ENCODE results near the gene LILRB5. TPM values are rescaled to one million over a fixed set of nuclear protein-coding genes. Genes with fewer than 3 reads are reported as not detected.
"Not testable (repeated sequence)": the region's sequence is repeated elsewhere in the genome, so short reads cannot be mapped to it uniquely, and the experiment has no call there.

The LILRB5 gene
- total RNA-seq, 1 donor from 2014 or later: 0.38 TPM

DNA sequence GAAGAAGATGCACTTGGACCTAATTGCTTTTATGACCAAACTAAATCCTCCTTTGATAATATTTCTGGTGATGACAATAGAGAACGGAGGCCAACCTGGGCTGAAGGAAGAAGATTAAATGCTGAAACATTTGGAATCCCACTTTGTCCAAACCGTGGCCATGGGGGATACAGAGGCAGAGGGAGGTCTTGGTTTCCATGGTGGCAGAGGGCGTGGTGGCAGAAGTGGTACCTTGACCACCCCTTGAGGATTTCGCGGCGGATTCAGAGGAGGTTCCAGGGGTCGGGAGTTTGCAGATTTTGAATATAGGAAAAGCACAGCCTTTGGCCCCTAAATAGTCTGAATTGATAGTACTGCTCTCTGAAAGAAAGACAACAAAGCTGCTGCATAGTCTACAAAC, 27.0 kb downstream of the LILRB5 start:
- intact Hi-C loops (cut with micrococcal nuclease): loop anchor here (2.0 to 10.0 kb wide), 3 partner anchors 387 to 1035 kb away; partner anchors contain the start of gene ZNF665
- POLR2A ChIA-PET: no interaction called here
- ATAC-seq (ENCODE audit: low read depth) (no peak), DNase-seq (no peak)
- Mint-ChIP-seq H3K36me3 (ENCODE audit: low read depth) (no peaks in the 10 kb centered on the region), H3K27me3 (peaks cover 39% of the 10 kb centered on the region), H3K9me3 (no peaks in the 10 kb centered on the region), H3K4me1 (peaks cover 6% of the 10 kb centered on the region), H3K27ac (no peak overlapping the region), H3K4me3 (no peak overlapping the region)
- CTCF ChIA-PET: interaction anchor here (0.6 kb wide), 1 partner anchor 76 kb away, joined by 3 read pairs; no protein-coding TSS in a partner anchor
- TF ChIP-seq, protein P1, sequence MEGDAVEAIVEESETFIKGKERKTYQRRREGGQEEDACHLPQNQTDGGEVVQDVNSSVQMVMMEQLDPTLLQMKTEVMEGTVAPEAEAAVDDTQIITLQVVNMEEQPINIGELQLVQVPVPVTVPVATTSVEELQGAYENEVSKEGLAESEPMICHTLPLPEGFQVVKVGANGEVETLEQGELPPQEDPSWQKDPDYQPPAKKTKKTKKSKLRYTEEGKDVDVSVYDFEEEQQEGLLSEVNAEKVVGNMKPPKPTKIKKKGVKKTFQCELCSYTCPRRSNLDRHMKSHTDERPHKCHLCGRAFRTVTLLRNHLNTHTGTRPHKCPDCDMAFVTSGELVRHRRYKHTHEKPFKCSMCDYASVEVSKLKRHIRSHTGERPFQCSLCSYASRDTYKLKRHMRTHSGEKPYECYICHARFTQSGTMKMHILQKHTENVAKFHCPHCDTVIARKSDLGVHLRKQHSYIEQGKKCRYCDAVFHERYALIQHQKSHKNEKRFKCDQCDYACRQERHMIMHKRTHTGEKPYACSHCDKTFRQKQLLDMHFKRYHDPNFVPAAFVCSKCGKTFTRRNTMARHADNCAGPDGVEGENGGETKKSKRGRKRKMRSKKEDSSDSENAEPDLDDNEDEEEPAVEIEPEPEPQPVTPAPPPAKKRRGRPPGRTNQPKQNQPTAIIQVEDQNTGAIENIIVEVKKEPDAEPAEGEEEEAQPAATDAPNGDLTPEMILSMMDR (IDR thresholded peaks at IDR 0.05): no peak

DNA sequence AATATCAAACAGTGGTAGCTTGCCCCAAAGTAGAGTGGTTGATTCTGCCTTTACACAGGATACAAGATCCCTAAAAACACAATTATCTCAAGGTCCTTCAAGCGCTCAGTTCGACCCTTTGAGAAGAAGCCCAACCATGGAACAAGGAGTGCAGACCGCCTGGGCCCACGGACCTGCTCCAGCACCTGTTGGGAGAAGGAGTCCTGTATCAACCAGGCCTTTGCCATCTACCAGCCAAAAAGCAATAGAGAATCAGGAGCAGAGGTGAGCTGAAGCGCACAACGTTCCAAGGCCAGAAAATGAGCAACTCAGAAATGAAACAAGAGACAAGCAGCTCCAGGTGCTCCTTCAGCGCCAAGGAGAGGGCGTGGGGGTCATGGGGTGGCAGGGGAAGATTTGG, 27.9 kb downstream of the LILRB5 start:
- no peak for DNase-seq
- H3K9me3 Mint-ChIP-seq: no peaks in the 10 kb centered on the region
- TF ChIP-seq, protein P1 (IDR thresholded peaks at IDR 0.05): no peak
- peaks cover 6% of the 10 kb centered on the region for H3K4me1 Mint-ChIP-seq
- H3K36me3 Mint-ChIP-seq (ENCODE audit: low read depth): no peaks in the 10 kb centered on the region
- peaks cover 33% of the 10 kb centered on the region for H3K27me3 Mint-ChIP-seq
- no peak for ATAC-seq (ENCODE audit: low read depth)
- intact Hi-C loops (cut with micrococcal nuclease): no loop called here
- no peak overlapping the region for H3K4me3 Mint-ChIP-seq
- H3K27ac Mint-ChIP-seq: no peak overlapping the region
- POLR2A ChIA-PET: interaction anchor here (0.6 to 1.5 kb wide), 2 partner anchors 54 to 92 kb away, joined by 3 to 5 read pairs; partner anchors contain the start of gene CNOT3
- CTCF ChIA-PET: no interaction called here

GRCh38 chr19:54224619-54225018, 32.5 kb downstream of the LILRB5 start:
- H3K4me1 Mint-ChIP-seq; H3K4me3 Mint-ChIP-seq; CTCF ChIA-PET; intact Hi-C loops (cut with micrococcal nuclease); POLR2A ChIA-PET; ATAC-seq (ENCODE audit: low read depth); H3K9me3 Mint-ChIP-seq; H3K36me3 Mint-ChIP-seq (ENCODE audit: low read depth); H3K27ac Mint-ChIP-seq; DNase-seq: not testable (repeated sequence)
- peaks cover 18% of the 10 kb centered on the region for H3K27me3 Mint-ChIP-seq

DNA sequence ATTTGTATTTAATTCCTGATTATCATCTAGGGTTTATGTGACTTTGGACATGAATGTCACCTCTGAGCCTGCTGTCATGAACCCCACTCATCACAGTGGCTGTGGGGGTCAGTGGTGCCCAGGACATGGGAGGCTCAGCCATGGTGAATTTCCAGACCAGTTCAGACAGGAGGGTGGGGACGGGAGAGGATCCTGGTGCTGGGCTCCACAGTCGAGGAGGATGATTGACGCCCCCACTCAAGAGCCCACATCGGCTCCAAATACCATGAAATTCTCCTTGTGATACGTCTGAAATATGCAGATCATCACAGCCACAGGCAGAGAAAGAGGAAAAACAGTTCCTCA, 33.2 kb downstream of the LILRB5 start:
- H3K27ac Mint-ChIP-seq; H3K9me3 Mint-ChIP-seq; CTCF ChIA-PET; H3K4me1 Mint-ChIP-seq; POLR2A ChIA-PET; H3K4me3 Mint-ChIP-seq; ATAC-seq (ENCODE audit: low read depth); DNase-seq; H3K36me3 Mint-ChIP-seq (ENCODE audit: low read depth); intact Hi-C loops (cut with micrococcal nuclease): not testable (repeated sequence)
- peaks cover 14% of the 10 kb centered on the region for H3K27me3 Mint-ChIP-seq

GRCh38 chr19:54223277-54223936, 33.7 kb downstream of the LILRB5 start:
- H3K27ac Mint-ChIP-seq; H3K4me3 Mint-ChIP-seq; H3K9me3 Mint-ChIP-seq; ATAC-seq (ENCODE audit: low read depth); DNase-seq; H3K36me3 Mint-ChIP-seq (ENCODE audit: low read depth); H3K4me1 Mint-ChIP-seq; POLR2A ChIA-PET; intact Hi-C loops (cut with micrococcal nuclease); CTCF ChIA-PET: not testable (repeated sequence)
- H3K27me3 Mint-ChIP-seq: peaks cover 12% of the 10 kb centered on the region

GRCh38 chr19:54222474-54223276, 34.4 kb downstream of the LILRB5 start, which contains the start of gene LILRB3:
LILRB3 (minus strand) TSS chr19:54223007; CDS start chr19:54222976, 31 bp downstream.
- H3K4me3 Mint-ChIP-seq; H3K4me1 Mint-ChIP-seq; intact Hi-C loops (cut with micrococcal nuclease); H3K36me3 Mint-ChIP-seq (ENCODE audit: low read depth); CTCF ChIA-PET; POLR2A ChIA-PET; DNase-seq; H3K27ac Mint-ChIP-seq; ATAC-seq (ENCODE audit: low read depth); H3K9me3 Mint-ChIP-seq: not testable (repeated sequence)
- peaks cover 12% of the 10 kb centered on the region for H3K27me3 Mint-ChIP-seq

DNA sequence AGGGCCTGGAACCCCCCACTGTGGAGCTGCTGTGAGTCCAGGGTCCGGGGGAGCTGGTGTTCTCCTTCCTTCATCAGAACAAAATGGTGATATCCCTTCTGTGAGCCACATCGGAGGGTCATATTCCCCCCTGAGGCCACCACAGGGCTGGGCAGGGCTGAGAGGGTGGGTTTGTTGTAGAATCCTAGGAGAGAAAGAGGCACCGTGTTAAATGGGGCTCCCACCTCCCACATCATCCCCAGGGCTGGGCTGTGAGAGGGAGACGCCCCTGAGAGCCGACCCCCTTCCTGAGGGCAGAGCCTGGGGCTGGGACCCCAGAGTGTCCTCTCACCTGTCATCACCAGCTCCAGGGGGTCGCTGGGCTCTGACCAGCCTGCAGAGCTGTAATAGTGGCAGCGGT, 35.1 kb downstream of the LILRB5 start:
- H3K27ac Mint-ChIP-seq; DNase-seq; H3K4me1 Mint-ChIP-seq; H3K36me3 Mint-ChIP-seq (ENCODE audit: low read depth); intact Hi-C loops (cut with micrococcal nuclease); H3K4me3 Mint-ChIP-seq; POLR2A ChIA-PET; ATAC-seq (ENCODE audit: low read depth); CTCF ChIA-PET; H3K9me3 Mint-ChIP-seq: not testable (repeated sequence)
- H3K27me3 Mint-ChIP-seq: peaks cover 12% of the 10 kb centered on the region

GRCh38 chr19:54219702-54220101, 37.4 kb downstream of the LILRB5 start:
- ATAC-seq (ENCODE audit: low read depth); CTCF ChIA-PET; POLR2A ChIA-PET; H3K4me3 Mint-ChIP-seq; DNase-seq; H3K9me3 Mint-ChIP-seq; H3K4me1 Mint-ChIP-seq; H3K27ac Mint-ChIP-seq: not testable (repeated sequence)
- intact Hi-C loops (cut with micrococcal nuclease): loop anchor here (5.0 kb wide), 1 partner anchor 448 kb away; no protein-coding TSS in a partner anchor
- Mint-ChIP-seq H3K27me3 (peaks cover 12% of the 10 kb centered on the region), H3K36me3 (ENCODE audit: low read depth) (peaks cover 12% of the 10 kb centered on the region)
